H1 (cell line): Measurements from ENCODE around the gene SPOP. TPM values are rescaled to one million over a fixed set of nuclear protein-coding genes. Genes with fewer than 3 reads are reported as not detected.

Source experiments
- CREB1 ChIP-seq: IDR thresholded peaks from 2 replicates; pipeline ENCODE4 v1.6.1; 2012; ENCODE audit warnings: inconsistent platforms
- SIX5 ChIP-seq: IDR thresholded peaks from 2 replicates; pipeline ENCODE4 v1.6.1; 2011; ENCODE audit warnings: mild to moderate bottlenecking, low read depth, low read length
- polyA plus RNA-seq, 7 experiments: library from polyadenylated mRNA; depleted of rRNA in 3 of 7; stranded (reverse) in 5 of 7; unstranded in 2 of 7; fragments of >200 nt in 5 of 7; fragments of 200-250 nt in 2 of 7; gene quantifications; 1 replicate in 5 of 7; 2 replicates in 1 of 7; 4 replicates in 1 of 7; pipeline versions ENCODE4 v1.2.1 to v1.2.3, GENCODE V29; 2011 to 2013; ENCODE audit warnings: missing spikeins in 2 of 7, mixed read lengths in 2 of 7
- total RNA-seq: library from RNA; stranded (reverse); fragmentation: NEBNext Ultra II Directional; extraction: Animal tissue kit (Norgen Biotek cat#: 25700); gene quantifications from 2 replicates; pipeline ENCODE4 v1.2.1, GENCODE V29; 2021
- TF ChIP-seq, protein P1 (sequence below): fragments of 300-600 bp; sonication (generic); IDR thresholded peaks from 2 replicates; pipeline ENCODE4 v1.7.1; 2012; ENCODE audit warnings: low read length, moderate library complexity, mild to moderate bottlenecking, inconsistent platforms; ENCODE audit not compliant: insufficient replicate concordance

The SPOP gene
- total and polyA plus RNA-seq, 2 of the 8 experiments (the other 6 are each of a cell fraction or from before 2014, with no cell fraction given): 13.3 to 25.6 TPM

DNA sequence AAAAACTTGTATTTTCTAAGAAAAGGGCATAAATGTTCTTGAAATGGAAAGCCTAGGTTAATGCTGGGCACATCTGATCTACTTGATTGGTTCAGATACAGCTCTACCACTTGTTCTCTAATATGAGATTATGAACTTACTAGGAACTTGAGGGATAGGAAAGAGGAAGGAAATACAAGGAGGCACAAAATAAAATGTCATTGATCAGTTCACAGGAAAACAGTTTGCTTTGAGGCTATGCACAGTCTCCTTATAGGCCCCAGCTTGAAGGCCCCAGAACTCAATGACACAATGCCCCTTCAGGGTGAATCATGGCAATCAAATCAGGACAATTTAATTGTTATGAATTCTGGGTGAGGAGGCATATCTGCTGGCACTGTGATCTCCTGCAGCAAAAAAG lies 75.1 kb downstream of the SPOP start (continued):
- TF ChIP-seq, protein P1, sequence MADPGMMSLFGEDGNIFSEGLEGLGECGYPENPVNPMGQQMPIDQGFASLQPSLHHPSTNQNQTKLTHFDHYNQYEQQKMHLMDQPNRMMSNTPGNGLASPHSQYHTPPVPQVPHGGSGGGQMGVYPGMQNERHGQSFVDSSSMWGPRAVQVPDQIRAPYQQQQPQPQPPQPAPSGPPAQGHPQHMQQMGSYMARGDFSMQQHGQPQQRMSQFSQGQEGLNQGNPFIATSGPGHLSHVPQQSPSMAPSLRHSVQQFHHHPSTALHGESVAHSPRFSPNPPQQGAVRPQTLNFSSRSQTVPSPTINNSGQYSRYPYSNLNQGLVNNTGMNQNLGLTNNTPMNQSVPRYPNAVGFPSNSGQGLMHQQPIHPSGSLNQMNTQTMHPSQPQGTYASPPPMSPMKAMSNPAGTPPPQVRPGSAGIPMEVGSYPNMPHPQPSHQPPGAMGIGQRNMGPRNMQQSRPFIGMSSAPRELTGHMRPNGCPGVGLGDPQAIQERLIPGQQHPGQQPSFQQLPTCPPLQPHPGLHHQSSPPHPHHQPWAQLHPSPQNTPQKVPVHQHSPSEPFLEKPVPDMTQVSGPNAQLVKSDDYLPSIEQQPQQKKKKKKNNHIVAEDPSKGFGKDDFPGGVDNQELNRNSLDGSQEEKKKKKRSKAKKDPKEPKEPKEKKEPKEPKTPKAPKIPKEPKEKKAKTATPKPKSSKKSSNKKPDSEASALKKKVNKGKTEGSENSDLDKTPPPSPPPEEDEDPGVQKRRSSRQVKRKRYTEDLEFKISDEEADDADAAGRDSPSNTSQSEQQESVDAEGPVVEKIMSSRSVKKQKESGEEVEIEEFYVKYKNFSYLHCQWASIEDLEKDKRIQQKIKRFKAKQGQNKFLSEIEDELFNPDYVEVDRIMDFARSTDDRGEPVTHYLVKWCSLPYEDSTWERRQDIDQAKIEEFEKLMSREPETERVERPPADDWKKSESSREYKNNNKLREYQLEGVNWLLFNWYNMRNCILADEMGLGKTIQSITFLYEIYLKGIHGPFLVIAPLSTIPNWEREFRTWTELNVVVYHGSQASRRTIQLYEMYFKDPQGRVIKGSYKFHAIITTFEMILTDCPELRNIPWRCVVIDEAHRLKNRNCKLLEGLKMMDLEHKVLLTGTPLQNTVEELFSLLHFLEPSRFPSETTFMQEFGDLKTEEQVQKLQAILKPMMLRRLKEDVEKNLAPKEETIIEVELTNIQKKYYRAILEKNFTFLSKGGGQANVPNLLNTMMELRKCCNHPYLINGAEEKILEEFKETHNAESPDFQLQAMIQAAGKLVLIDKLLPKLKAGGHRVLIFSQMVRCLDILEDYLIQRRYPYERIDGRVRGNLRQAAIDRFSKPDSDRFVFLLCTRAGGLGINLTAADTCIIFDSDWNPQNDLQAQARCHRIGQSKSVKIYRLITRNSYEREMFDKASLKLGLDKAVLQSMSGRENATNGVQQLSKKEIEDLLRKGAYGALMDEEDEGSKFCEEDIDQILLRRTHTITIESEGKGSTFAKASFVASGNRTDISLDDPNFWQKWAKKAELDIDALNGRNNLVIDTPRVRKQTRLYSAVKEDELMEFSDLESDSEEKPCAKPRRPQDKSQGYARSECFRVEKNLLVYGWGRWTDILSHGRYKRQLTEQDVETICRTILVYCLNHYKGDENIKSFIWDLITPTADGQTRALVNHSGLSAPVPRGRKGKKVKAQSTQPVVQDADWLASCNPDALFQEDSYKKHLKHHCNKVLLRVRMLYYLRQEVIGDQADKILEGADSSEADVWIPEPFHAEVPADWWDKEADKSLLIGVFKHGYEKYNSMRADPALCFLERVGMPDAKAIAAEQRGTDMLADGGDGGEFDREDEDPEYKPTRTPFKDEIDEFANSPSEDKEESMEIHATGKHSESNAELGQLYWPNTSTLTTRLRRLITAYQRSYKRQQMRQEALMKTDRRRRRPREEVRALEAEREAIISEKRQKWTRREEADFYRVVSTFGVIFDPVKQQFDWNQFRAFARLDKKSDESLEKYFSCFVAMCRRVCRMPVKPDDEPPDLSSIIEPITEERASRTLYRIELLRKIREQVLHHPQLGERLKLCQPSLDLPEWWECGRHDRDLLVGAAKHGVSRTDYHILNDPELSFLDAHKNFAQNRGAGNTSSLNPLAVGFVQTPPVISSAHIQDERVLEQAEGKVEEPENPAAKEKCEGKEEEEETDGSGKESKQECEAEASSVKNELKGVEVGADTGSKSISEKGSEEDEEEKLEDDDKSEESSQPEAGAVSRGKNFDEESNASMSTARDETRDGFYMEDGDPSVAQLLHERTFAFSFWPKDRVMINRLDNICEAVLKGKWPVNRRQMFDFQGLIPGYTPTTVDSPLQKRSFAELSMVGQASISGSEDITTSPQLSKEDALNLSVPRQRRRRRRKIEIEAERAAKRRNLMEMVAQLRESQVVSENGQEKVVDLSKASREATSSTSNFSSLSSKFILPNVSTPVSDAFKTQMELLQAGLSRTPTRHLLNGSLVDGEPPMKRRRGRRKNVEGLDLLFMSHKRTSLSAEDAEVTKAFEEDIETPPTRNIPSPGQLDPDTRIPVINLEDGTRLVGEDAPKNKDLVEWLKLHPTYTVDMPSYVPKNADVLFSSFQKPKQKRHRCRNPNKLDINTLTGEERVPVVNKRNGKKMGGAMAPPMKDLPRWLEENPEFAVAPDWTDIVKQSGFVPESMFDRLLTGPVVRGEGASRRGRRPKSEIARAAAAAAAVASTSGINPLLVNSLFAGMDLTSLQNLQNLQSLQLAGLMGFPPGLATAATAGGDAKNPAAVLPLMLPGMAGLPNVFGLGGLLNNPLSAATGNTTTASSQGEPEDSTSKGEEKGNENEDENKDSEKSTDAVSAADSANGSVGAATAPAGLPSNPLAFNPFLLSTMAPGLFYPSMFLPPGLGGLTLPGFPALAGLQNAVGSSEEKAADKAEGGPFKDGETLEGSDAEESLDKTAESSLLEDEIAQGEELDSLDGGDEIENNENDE: no peak
- TF ChIP-seq CREB1 (no peak), SIX5 (no peak)
- TF ChIP-seq, all 59 proteins: peak for 0
